Measurements from ENCODE around the gene ARHGDIA.

DNA sequence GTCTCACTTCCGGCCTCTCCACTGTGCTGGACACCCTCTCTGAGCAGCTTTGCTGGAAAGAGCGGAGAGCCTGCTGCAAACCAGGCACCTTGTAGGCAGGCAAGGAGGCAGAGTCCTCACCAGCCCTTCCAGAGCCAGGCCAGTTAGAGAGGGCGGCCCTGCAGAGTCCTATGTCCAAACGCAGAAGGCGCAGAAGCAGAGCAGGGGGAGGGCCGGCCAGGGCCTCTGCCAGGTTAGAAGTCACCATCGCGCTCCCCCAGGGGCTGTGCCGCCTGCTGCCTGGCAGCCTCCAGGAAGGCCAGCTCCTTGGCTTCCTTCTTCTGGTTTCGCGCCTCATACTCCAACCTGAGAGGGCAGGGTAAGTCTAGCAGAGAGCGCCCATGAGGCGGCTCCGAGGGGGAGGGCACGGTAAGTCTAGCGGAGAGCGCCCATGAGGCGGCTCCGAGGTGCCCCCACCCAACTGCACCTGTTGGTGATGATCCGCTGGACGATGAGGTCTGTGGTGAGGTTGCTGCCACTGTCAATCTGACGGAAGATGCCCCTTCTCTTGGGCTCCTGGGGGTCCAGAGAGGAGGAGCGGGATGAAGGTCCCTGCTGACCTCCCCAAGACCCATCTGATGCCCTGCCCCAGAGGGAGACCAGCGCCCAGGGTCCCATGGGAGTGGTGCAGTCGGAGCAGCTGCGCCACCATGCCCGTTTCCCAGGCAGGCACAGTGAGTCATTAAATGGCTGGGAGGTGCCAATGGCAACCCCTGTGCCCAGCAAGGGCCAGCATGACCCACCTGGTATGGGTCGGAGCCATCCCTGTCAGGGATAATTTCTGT is 33.7 kb upstream of the ARHGDIA start:
- TF ChIP-seq YY1 (IDR thresholded peaks at IDR 0.05; ENCODE audit: insufficient read depth, insufficient read length) = no peak
- TF ChIP-seq ZNF274 (IDR thresholded peaks at IDR 0.05; ENCODE audit: low read depth, low read length) = no peak
